Activated CD4-positive, alpha-beta memory T cell treated with anti-CD3 and anti-CD28 coated beads, Interleukin-2, amount 10 ng/mL, durations not matched to agents 7 days and 5 days (primary cell): ENCODE measurements around the gene CLIC6. TPM values are rescaled to one million over a fixed set of nuclear protein-coding genes. Genes with fewer than 3 reads are reported as not detected.

Experiments
- CTCF ChIA-PET: fragments of 350-600 bp; sonication (Branson Sonifier 250); formaldehyde crosslinking; loops from one replicate; lab custom pipeline; 2021; ENCODE audit warnings: antibody characterized with exemption, inconsistent platforms; lab: Charles Lee
- POLR2A ChIA-PET: fragments of 350-600 bp; sonication (Branson Sonifier 250); formaldehyde crosslinking; loops from one replicate; lab custom pipeline; 2021; ENCODE audit warnings: antibody characterized with exemption; lab: Charles Lee
- DNase-seq: peaks from one replicate; pipeline ENCODE4 v3.0.0-alpha.2; 2020
- H3K27ac Mint-ChIP-seq: one replicate; pipeline ENCODE4 v1.8.0; 2021; ENCODE audit warnings: mild to moderate bottlenecking, mixed read lengths
- H3K27me3 Mint-ChIP-seq: one replicate; pipeline ENCODE4 v1.8.0; 2021; ENCODE audit warnings: mixed read lengths
- H3K36me3 Mint-ChIP-seq: one replicate; pipeline ENCODE4 v1.8.0; 2021; ENCODE audit warnings: low read depth, mixed read lengths
- H3K4me1 Mint-ChIP-seq: one replicate; pipeline ENCODE4 v1.8.0; 2021; ENCODE audit warnings: mixed read lengths
- H3K4me3 Mint-ChIP-seq: one replicate; pipeline ENCODE4 v1.8.0; 2021; ENCODE audit warnings: mild to moderate bottlenecking, mixed read lengths
- H3K9me3 Mint-ChIP-seq: one replicate; pipeline ENCODE4 v1.8.0; 2021; ENCODE audit warnings: mixed read lengths
- total RNA-seq, 2 experiments: library from RNA; stranded (reverse); gene quantifications; one replicate each; pipeline ENCODE4 v1.2.3, GENCODE V29; 2021

The CLIC6 gene
- under 1 TPM in 1 of 2 experiments, not detected in 1; 0.08 TPM for total RNA-seq

- Mint-ChIP-seq H3K4me3 (peak within 1 kb of the TSS; percentile 4), H3K27me3 (peaks cover 69% of the 10 kb centered on the region), H3K27ac (no peak within 1 kb of the TSS), H3K9me3 (no peaks in the 10 kb centered on the region), H3K4me1 (peaks cover 9% of the 10 kb centered on the region), H3K36me3 (no peaks in the 10 kb centered on the region)
- CTCF ChIA-PET = no interaction called here
- no peak for DNase-seq
- POLR2A ChIA-PET = no interaction called here
Observed at GRCh38 chr21:34668803-34669148, at the start of gene CLIC6. Gene CLIC6, plus strand, starts transcription at chr21:34668994. Its CDS starts 395 bp downstream, at chr21:34669389.

- CTCF ChIA-PET = no interaction called here
- H3K36me3 Mint-ChIP-seq = no peaks in the 10 kb centered on the region
- H3K4me1 Mint-ChIP-seq = peaks cover 4% of the 10 kb centered on the region
- H3K27ac Mint-ChIP-seq = no peak overlapping the region
- H3K4me3 Mint-ChIP-seq = no peak overlapping the region
- H3K9me3 Mint-ChIP-seq = no peaks in the 10 kb centered on the region
- H3K27me3 Mint-ChIP-seq = peaks cover 19% of the 10 kb centered on the region
- no peak for DNase-seq
- POLR2A ChIA-PET = no interaction called here
Observed at GRCh38 chr21:34619841-34620665, 48.7 kb upstream of the CLIC6 start.

- H3K27me3 Mint-ChIP-seq = peaks cover 26% of the 10 kb centered on the region
- CTCF ChIA-PET = no interaction called here
- DNase-seq = no peak
- no peaks in the 10 kb centered on the region for H3K36me3 Mint-ChIP-seq
- no peak overlapping the region for H3K4me3 Mint-ChIP-seq
- no peak overlapping the region for H3K27ac Mint-ChIP-seq
- POLR2A ChIA-PET = no interaction called here
- H3K9me3 Mint-ChIP-seq = no peaks in the 10 kb centered on the region
- no peaks in the 10 kb centered on the region for H3K4me1 Mint-ChIP-seq
Observed at GRCh38 chr21:34621434-34622350, 47.1 kb upstream of the CLIC6 start.

- DNase-seq = no peak
- Mint-ChIP-seq H3K9me3 (no peaks in the 10 kb centered on the region), H3K27ac (no peak overlapping the region), H3K4me3 (no peak overlapping the region), H3K36me3 (no peaks in the 10 kb centered on the region), H3K27me3 (peaks cover 28% of the 10 kb centered on the region), H3K4me1 (no peaks in the 10 kb centered on the region)
- POLR2A ChIA-PET = no interaction called here
- CTCF ChIA-PET = no interaction called here
Observed at GRCh38 chr21:34623516-34623915, 45.3 kb upstream of the CLIC6 start.

GRCh38 chr21:34625030-34625593, 43.7 kb upstream of the CLIC6 start:
- ChIA-PET CTCF (interaction anchor here (0.9 to 1.2 kb wide), 4 partner anchors 12 to 262 kb away, joined by 3 read pairs; no protein-coding TSS in a partner anchor), POLR2A (no interaction called here)
- Mint-ChIP-seq H3K27ac (no peak overlapping the region), H3K4me3 (no peak overlapping the region), H3K36me3 (no peaks in the 10 kb centered on the region), H3K4me1 (no peaks in the 10 kb centered on the region), H3K9me3 (no peaks in the 10 kb centered on the region), H3K27me3 (peaks cover 28% of the 10 kb centered on the region)
- DNase-seq = no peak

- no peaks in the 10 kb centered on the region for H3K36me3 Mint-ChIP-seq
- no peak for DNase-seq
- peaks cover 28% of the 10 kb centered on the region for H3K27me3 Mint-ChIP-seq
- CTCF ChIA-PET = interaction anchor here (1.0 to 1.7 kb wide), 3 partner anchors 11 to 127 kb away, joined by 3 to 5 read pairs (median 3); no protein-coding TSS in a partner anchor
- H3K27ac Mint-ChIP-seq = no peak overlapping the region
- no peaks in the 10 kb centered on the region for H3K9me3 Mint-ChIP-seq
- no peak overlapping the region for H3K4me3 Mint-ChIP-seq
- no peaks in the 10 kb centered on the region for H3K4me1 Mint-ChIP-seq
- POLR2A ChIA-PET = no interaction called here
Observed at GRCh38 chr21:34626131-34626530, 42.7 kb upstream of the CLIC6 start.

- Mint-ChIP-seq H3K36me3 (no peaks in the 10 kb centered on the region), H3K9me3 (no peaks in the 10 kb centered on the region), H3K4me1 (no peaks in the 10 kb centered on the region), H3K27ac (no peak overlapping the region), H3K27me3 (peaks cover 24% of the 10 kb centered on the region), H3K4me3 (no peak overlapping the region)
- POLR2A ChIA-PET = no interaction called here
- no peak for DNase-seq
- CTCF ChIA-PET = interaction anchor here (0.6 to 1.8 kb wide), 5 partner anchors 12 to 264 kb away, joined by 3 to 7 read pairs (median 4); partner anchors contain the start of gene RCAN1
Observed at GRCh38 chr21:34630536-34631143, 38.2 kb upstream of the CLIC6 start.

GRCh38 chr21:34632498-34632897, 36.3 kb upstream of the CLIC6 start:
- CTCF ChIA-PET = interaction anchor here (1.7 to 1.8 kb wide), 2 partner anchors 17 to 270 kb away, joined by 6 to 7 read pairs; partner anchors contain the start of gene RCAN1
- Mint-ChIP-seq H3K4me3 (no peak overlapping the region), H3K27me3 (peaks cover 17% of the 10 kb centered on the region), H3K9me3 (no peaks in the 10 kb centered on the region), H3K27ac (no peak overlapping the region), H3K4me1 (peaks cover 1% of the 10 kb centered on the region), H3K36me3 (no peaks in the 10 kb centered on the region)
- DNase-seq = no peak
- POLR2A ChIA-PET = no interaction called here

- ChIA-PET CTCF (no interaction called here), POLR2A (no interaction called here)
- DNase-seq = no peak
- peaks cover 21% of the 10 kb centered on the region for H3K4me1 Mint-ChIP-seq
- peaks cover 15% of the 10 kb centered on the region for H3K27me3 Mint-ChIP-seq
- no peak overlapping the region for H3K4me3 Mint-ChIP-seq
- peaks cover 7% of the 10 kb centered on the region for H3K36me3 Mint-ChIP-seq
- H3K9me3 Mint-ChIP-seq = no peaks in the 10 kb centered on the region
- H3K27ac Mint-ChIP-seq = no peak overlapping the region
Observed at GRCh38 chr21:34635307-34635706, 33.5 kb upstream of the CLIC6 start.

GRCh38 chr21:34636961-34637360, 31.8 kb upstream of the CLIC6 start:
- peaks cover 35% of the 10 kb centered on the region for H3K4me1 Mint-ChIP-seq
- H3K4me3 Mint-ChIP-seq = no peak overlapping the region
- ChIA-PET POLR2A (no interaction called here), CTCF (interaction anchor here (1.6 kb wide), 1 partner anchor 11 kb away, joined by 3 read pairs; no protein-coding TSS in a partner anchor)
- no peak overlapping the region for H3K27ac Mint-ChIP-seq
- no peaks in the 10 kb centered on the region for H3K9me3 Mint-ChIP-seq
- H3K27me3 Mint-ChIP-seq = peaks cover 13% of the 10 kb centered on the region
- DNase-seq = no peak
- H3K36me3 Mint-ChIP-seq = peaks cover 7% of the 10 kb centered on the region

- ChIA-PET CTCF (no interaction called here), POLR2A (interaction anchor here (1.6 kb wide), 1 partner anchor 37 kb away, joined by 3 read pairs; no protein-coding TSS in a partner anchor)
- peaks cover 7% of the 10 kb centered on the region for H3K36me3 Mint-ChIP-seq
- H3K27ac Mint-ChIP-seq = no peak overlapping the region
- peaks cover 41% of the 10 kb centered on the region for H3K4me1 Mint-ChIP-seq
- H3K27me3 Mint-ChIP-seq = peaks cover 4% of the 10 kb centered on the region
- no peak overlapping the region for H3K4me3 Mint-ChIP-seq
- no peak for DNase-seq
- no peaks in the 10 kb centered on the region for H3K9me3 Mint-ChIP-seq
Observed at GRCh38 chr21:34639250-34639649, 29.5 kb upstream of the CLIC6 start.
